ENCODE results near the gene ARHGEF40.

ARHGEF40 gene

DNA sequence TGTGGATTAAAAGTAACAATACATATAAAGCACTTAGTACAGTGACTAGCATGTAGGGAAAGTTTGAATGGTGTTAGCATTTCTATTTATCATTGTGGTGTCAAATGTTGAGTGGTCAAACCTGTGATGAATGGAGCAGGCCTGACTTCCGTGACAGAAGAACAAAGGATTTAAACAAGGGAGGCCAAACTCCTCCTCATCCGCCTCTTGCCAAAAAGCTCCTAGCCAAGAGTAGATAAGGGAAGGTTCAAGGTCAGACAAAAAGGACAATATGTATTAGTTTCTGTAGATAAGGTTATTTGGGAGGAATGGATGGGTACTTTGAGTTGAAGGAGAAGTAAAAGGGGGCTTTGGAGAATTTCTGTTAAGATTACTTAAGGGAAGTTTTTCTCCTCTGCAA, 21.5 kb upstream of the ARHGEF40 start:
- Histone ChIP-seq H3K36me3 (ENCODE audit: control insufficient read depth, low read length) (no peaks in the 10 kb centered on the region), H3F3A (ENCODE audit: control insufficient read depth, insufficient read depth) (no peaks in the 10 kb centered on the region), H3K4me1 (ENCODE audit: control insufficient read depth, low read length) (no peaks in the 10 kb centered on the region), H4K20me1 (ENCODE audit: control insufficient read depth, insufficient read depth, low read depth, low read length) (no peaks in the 10 kb centered on the region), H3K79me2 (ENCODE audit: control insufficient read depth, low read length) (no peaks in the 10 kb centered on the region), H3K4me2 (ENCODE audit: low read length) (no peak overlapping the region), H3K4me3 (ENCODE audit: low read length) (no peak overlapping the region), H3K9me3 (ENCODE audit: control insufficient read depth, insufficient read depth, low read length) (no peaks in the 10 kb centered on the region), H3K27me3 (ENCODE audit: control insufficient read depth, low read length) (peaks cover 54% of the 10 kb centered on the region), H3K9me2 (replicated peaks; ENCODE audit: control insufficient read depth, low read length) (no peaks in the 10 kb centered on the region), H3K27ac (ENCODE audit: low read depth, low read length) (no peak overlapping the region)
- TF ChIP-seq EZH2phosphoT487 (IDR thresholded peaks at IDR 0.05; ENCODE audit: borderline replicate concordance, low read length), result no peak
- TF ChIP-seq, protein P1, sequence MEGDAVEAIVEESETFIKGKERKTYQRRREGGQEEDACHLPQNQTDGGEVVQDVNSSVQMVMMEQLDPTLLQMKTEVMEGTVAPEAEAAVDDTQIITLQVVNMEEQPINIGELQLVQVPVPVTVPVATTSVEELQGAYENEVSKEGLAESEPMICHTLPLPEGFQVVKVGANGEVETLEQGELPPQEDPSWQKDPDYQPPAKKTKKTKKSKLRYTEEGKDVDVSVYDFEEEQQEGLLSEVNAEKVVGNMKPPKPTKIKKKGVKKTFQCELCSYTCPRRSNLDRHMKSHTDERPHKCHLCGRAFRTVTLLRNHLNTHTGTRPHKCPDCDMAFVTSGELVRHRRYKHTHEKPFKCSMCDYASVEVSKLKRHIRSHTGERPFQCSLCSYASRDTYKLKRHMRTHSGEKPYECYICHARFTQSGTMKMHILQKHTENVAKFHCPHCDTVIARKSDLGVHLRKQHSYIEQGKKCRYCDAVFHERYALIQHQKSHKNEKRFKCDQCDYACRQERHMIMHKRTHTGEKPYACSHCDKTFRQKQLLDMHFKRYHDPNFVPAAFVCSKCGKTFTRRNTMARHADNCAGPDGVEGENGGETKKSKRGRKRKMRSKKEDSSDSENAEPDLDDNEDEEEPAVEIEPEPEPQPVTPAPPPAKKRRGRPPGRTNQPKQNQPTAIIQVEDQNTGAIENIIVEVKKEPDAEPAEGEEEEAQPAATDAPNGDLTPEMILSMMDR (IDR thresholded peaks at IDR 0.05; ENCODE audit: low read depth, low read length, poor library complexity, severe bottlenecking), result no peak

DNA sequence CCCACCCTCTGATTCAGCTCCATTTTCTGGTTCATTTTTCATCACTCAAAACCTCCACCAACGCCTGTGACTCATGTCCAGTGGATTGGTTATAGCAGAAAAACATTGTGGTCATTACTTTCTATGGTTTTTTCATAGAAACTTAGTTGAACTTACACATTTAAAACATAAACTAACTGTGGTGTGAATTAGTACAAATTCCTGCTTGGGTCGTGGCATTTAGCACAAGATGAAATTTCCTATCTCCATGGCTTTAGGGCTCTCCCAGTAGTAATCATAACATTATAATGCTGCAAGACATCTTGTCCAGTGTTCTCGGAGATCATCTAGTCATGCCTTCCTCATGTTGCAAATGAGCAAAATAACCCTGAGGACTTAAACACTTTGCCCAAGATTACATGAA, 20.8 kb upstream of the ARHGEF40 start:
- Histone ChIP-seq H3F3A (ENCODE audit: control insufficient read depth, insufficient read depth) (no peaks in the 10 kb centered on the region), H3K4me1 (ENCODE audit: control insufficient read depth, low read length) (no peaks in the 10 kb centered on the region), H3K9me3 (ENCODE audit: control insufficient read depth, insufficient read depth, low read length) (no peaks in the 10 kb centered on the region), H3K4me2 (ENCODE audit: low read length) (no peak overlapping the region), H3K27ac (ENCODE audit: low read depth, low read length) (no peak overlapping the region), H3K9me2 (replicated peaks; ENCODE audit: control insufficient read depth, low read length) (no peaks in the 10 kb centered on the region), H3K4me3 (ENCODE audit: low read length) (no peak overlapping the region), H3K36me3 (ENCODE audit: control insufficient read depth, low read length) (no peaks in the 10 kb centered on the region), H3K79me2 (ENCODE audit: control insufficient read depth, low read length) (no peaks in the 10 kb centered on the region), H4K20me1 (ENCODE audit: control insufficient read depth, insufficient read depth, low read depth, low read length) (no peaks in the 10 kb centered on the region), H3K27me3 (ENCODE audit: control insufficient read depth, low read length) (peaks cover 49% of the 10 kb centered on the region)
- no peak for TF ChIP-seq EZH2phosphoT487 (IDR thresholded peaks at IDR 0.05; ENCODE audit: borderline replicate concordance, low read length)
- TF ChIP-seq, protein P1 (IDR thresholded peaks at IDR 0.05; ENCODE audit: low read depth, low read length, poor library complexity, severe bottlenecking), result no peak

DNA sequence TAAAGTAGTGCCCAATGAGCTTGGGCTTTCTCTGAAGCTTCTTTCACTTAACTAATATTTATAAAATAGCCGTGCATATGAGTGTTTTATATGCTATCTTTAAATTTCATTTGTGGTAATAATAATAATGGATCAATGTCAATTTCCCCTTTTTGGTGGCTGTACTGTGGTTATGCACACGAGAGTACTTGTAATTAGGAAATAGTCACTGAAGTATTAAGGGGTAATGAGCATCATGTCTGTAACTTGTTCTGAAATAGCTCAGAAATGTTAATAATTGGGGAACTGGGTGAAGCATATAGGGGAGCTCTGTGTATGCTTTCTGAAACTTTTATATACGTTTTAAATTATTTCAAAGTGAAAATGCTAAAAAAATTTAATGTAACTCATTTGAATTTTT, 19.5 kb upstream of the ARHGEF40 start:
- H3K27me3 ChIP-seq (ENCODE audit: control insufficient read depth, low read length), result peaks cover 38% of the 10 kb centered on the region
- H3F3A ChIP-seq (ENCODE audit: control insufficient read depth, insufficient read depth), result no peaks in the 10 kb centered on the region
- TF ChIP-seq, protein P1 (IDR thresholded peaks at IDR 0.05; ENCODE audit: low read depth, low read length, poor library complexity, severe bottlenecking), result no peak
- no peak for TF ChIP-seq EZH2phosphoT487 (IDR thresholded peaks at IDR 0.05; ENCODE audit: borderline replicate concordance, low read length)
- no peak overlapping the region for H3K4me3 ChIP-seq (ENCODE audit: low read length)
- no peak overlapping the region for H3K4me2 ChIP-seq (ENCODE audit: low read length)
- H3K36me3 ChIP-seq (ENCODE audit: control insufficient read depth, low read length), result no peaks in the 10 kb centered on the region
- no peaks in the 10 kb centered on the region for H3K79me2 ChIP-seq (ENCODE audit: control insufficient read depth, low read length)
- no peak overlapping the region for H3K27ac ChIP-seq (ENCODE audit: low read depth, low read length)
- no peaks in the 10 kb centered on the region for H3K9me3 ChIP-seq (ENCODE audit: control insufficient read depth, insufficient read depth, low read length)
- no peaks in the 10 kb centered on the region for H4K20me1 ChIP-seq (ENCODE audit: control insufficient read depth, insufficient read depth, low read depth, low read length)
- H3K4me1 ChIP-seq (ENCODE audit: control insufficient read depth, low read length), result no peaks in the 10 kb centered on the region
- no peaks in the 10 kb centered on the region for H3K9me2 ChIP-seq (replicated peaks; ENCODE audit: control insufficient read depth, low read length)
